GM12873 (cell line): ENCODE results near the gene COL15A1.

Experiments used
- CTCF ChIP-seq: IDR thresholded peaks from 2 replicates; pipeline ENCODE4 v1.5.1; 2012; ENCODE audit warnings: low read depth, mild to moderate bottlenecking, moderate library complexity, low read length, control low read depth; ENCODE audit not compliant: insufficient read depth; ENCODE audit errors: missing control alignments

The COL15A1 gene

GRCh38 chr9:98927724-98928123 is 16.0 kb upstream of the COL15A1 start:
- TF ChIP-seq CTCF = no peak

GRCh38 chr9:98929071-98929470 is 14.6 kb upstream of the COL15A1 start:
- TF ChIP-seq CTCF = no peak

DNA sequence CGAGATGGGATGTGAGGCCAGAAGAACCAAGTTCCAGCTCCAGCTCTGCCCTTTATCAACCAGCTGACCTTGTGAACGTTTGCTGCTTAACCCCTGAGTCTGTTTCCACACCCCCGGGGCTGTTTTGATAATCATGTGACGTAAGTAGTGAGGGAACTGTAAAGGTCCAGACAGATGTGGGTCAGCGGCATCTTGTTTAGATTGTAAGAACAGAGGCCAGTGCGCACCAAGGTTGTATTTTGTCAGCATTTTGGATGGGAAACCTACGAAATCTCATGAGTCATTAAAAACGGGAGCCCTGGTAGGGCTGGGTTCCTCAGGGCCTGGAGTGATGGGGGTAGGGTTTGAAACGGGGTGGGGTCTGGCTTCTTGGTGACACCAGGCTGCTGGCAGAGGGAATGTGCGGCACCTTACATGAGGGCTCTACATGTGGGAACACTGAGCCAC is 13.8 kb upstream of the COL15A1 start:
- no peak for TF ChIP-seq CTCF

DNA sequence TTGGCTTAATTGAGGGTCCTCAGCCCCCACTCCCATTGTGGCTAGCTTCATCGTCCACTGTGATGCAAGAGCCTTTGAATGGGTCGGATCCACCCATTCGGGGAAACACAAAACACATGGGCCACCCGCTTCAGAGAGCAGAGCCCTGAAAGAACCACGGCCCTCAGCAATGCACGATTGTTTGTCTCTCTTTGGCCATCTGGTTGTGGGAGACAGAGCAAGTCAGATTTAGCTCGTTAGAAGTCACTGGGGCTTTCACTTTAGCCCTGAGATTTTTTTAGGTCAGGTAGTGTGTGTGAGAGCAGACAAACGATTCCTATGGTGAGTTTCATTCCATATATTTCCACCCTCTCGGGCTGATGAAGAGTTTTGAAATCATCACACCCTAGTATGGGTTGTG is 12.9 kb upstream of the COL15A1 start:
- no peak for TF ChIP-seq CTCF

DNA sequence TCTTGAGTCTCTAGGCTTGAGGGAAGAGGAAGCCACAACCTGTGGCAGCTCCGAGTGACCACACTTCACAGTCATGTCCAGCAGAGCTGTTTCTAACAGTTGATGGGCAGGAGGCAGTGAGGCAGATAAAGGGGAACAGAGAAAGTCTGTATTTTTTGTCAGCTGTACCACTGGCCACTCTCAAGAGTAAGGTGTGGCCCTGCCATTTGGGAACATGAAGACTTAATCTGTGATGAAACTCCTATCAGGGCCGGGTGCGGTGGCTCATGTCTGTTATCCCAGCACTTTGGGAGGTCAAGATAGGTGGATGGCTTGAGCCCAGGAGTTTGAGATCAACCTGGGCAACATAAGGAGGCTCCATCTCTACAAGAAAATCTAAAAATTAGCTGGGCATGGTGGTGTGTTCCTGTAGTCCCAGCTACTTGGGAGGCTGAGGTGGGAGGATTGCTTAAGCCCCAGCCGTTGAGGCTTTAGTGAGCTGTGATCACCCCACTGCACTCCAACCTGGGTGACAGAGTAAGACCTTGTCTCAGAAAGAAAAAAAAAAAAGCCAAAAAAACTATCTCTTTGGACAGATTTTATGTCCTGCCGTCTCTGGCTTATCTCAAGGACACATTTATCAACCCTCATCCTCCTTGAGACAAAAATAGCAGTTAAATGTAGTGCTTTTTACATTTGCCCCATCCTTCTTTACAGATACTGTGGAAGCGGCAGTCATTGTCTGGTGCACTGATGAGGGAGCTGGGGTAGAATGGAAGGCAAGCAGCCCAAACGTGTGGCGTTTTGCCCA is 11.9 kb upstream of the COL15A1 start:
- no peak for TF ChIP-seq CTCF

GRCh38 chr9:98933185-98933584 is 10.5 kb upstream of the COL15A1 start:
- no peak for TF ChIP-seq CTCF

GRCh38 chr9:98933890-98934289 is 9.8 kb upstream of the COL15A1 start:
- TF ChIP-seq CTCF = no peak
